ENCODE measurements around the gene SLC35E1.

The SLC35E1 gene

DNA sequence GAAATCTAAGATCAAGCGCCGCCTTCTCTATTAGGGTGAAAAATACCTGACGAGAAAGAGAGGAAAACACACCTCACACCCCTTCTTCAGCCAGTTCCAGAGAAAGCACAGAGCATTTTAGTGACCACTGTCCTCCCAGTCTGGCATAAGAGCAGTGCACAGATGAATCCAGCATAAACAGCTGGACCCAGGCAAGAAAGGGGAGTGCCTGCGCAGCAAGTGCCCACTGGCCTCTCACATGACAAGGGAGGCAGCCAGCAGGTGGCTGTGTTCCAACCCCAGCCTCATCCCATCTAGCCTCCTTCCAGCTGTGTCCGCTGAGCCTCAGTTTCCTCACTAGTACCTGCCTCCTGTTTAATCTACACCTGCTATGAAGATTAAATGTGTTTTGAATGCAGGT is 47.8 kb upstream of the SLC35E1 start:
- H3K27ac ChIP-seq (ENCODE audit: low read depth, low read length, poor library complexity, severe bottlenecking) = peak overlapping the region; percentile 56
- H3K9ac ChIP-seq (ENCODE audit: low read length) = no peak overlapping the region; the same call in 1 of the 2 replicates
- no peak overlapping the region for H2AFZ ChIP-seq (ENCODE audit: low read length)
- peaks cover 100% of the 10 kb centered on the region for H3K4me1 ChIP-seq (ENCODE audit: insufficient read depth, low read length, severe bottlenecking)
- no peak overlapping the region for H3K4me3 ChIP-seq (ENCODE audit: low read depth, low read length, poor library complexity, severe bottlenecking)
- H3K27me3 ChIP-seq (ENCODE audit: insufficient read depth, low read length) = no peaks in the 10 kb centered on the region
- H3F3A ChIP-seq (ENCODE audit: insufficient read depth, low read length) = no peaks in the 10 kb centered on the region
- H3K9me2 ChIP-seq (ENCODE audit: low read depth, low read length) = no peaks in the 10 kb centered on the region
- no peaks in the 10 kb centered on the region for H4K20me1 ChIP-seq (ENCODE audit: insufficient read depth, low read length)
- TF ChIP-seq EZH2 (IDR thresholded peaks at IDR 0.05; ENCODE audit: borderline replicate concordance, low read length) = no peak
- TF ChIP-seq CTCF (IDR thresholded peaks at IDR 0.05; ENCODE audit: low read length) = no peak
- peaks cover 99% of the 10 kb centered on the region for H3K79me2 ChIP-seq (ENCODE audit: insufficient read depth, low read length)
- peaks cover 21% of the 10 kb centered on the region; the same call in 1 of the 2 replicates for H3K36me3 ChIP-seq (ENCODE audit: insufficient read depth, low read length)
- H3K4me2 ChIP-seq (ENCODE audit: low read length) = peak overlapping the region; percentile 62; the same call in 1 of the 2 replicates
- no peaks in the 10 kb centered on the region for H3K9me3 ChIP-seq (ENCODE audit: low read length)

DNA sequence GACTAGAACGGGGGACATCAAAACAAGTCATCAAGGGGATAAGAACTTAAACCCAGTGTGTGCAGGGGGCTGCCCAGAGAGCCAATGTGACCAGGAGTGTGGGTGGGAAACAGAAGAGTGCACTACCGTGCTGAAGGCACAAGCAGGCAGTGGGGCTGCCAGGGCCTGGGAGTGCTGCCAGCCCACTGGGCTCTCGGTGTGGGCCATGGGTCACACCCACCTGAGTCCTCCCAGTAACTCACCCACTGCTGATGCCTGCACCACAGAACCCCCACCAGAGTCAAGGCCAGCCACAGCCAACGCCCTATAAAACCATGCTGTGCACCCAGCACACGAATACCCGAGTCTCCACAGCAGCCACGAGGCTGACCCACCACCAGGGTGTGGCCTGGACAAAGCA is 47.2 kb upstream of the SLC35E1 start:
- H4K20me1 ChIP-seq (ENCODE audit: insufficient read depth, low read length) = no peaks in the 10 kb centered on the region
- H3K79me2 ChIP-seq (ENCODE audit: insufficient read depth, low read length) = peaks cover 99% of the 10 kb centered on the region
- peak overlapping the region; percentile 56 for H3K27ac ChIP-seq (ENCODE audit: low read depth, low read length, poor library complexity, severe bottlenecking)
- peaks cover 17% of the 10 kb centered on the region; the same call in 1 of the 2 replicates for H3K36me3 ChIP-seq (ENCODE audit: insufficient read depth, low read length)
- no peaks in the 10 kb centered on the region for H3K27me3 ChIP-seq (ENCODE audit: insufficient read depth, low read length)
- peak overlapping the region; percentile 6 for H3K4me3 ChIP-seq (ENCODE audit: low read depth, low read length, poor library complexity, severe bottlenecking)
- H3K9ac ChIP-seq (ENCODE audit: low read length) = peak overlapping the region; percentile 6; the same call in 1 of the 2 replicates
- peak overlapping the region; percentile 62; the same call in 1 of the 2 replicates for H3K4me2 ChIP-seq (ENCODE audit: low read length)
- peaks cover 97% of the 10 kb centered on the region for H3K4me1 ChIP-seq (ENCODE audit: insufficient read depth, low read length, severe bottlenecking)
- no peaks in the 10 kb centered on the region for H3F3A ChIP-seq (ENCODE audit: insufficient read depth, low read length)
- TF ChIP-seq EZH2 (IDR thresholded peaks at IDR 0.05; ENCODE audit: borderline replicate concordance, low read length) (no peak), CTCF (IDR thresholded peaks at IDR 0.05; ENCODE audit: low read length) (no peak)
- H3K9me3 ChIP-seq (ENCODE audit: low read length) = no peaks in the 10 kb centered on the region
- no peaks in the 10 kb centered on the region for H3K9me2 ChIP-seq (ENCODE audit: low read depth, low read length)
- no peak overlapping the region for H2AFZ ChIP-seq (ENCODE audit: low read length)

GRCh38 chr19:16618248-16618647 is 46.0 kb upstream of the SLC35E1 start:
- peaks cover 90% of the 10 kb centered on the region for H3K4me1 ChIP-seq (ENCODE audit: insufficient read depth, low read length, severe bottlenecking)
- TF ChIP-seq CTCF (IDR thresholded peaks at IDR 0.05; ENCODE audit: low read length) (no peak), EZH2 (IDR thresholded peaks at IDR 0.05; ENCODE audit: borderline replicate concordance, low read length) (no peak)
- H3K36me3 ChIP-seq (ENCODE audit: insufficient read depth, low read length) = peaks cover 8% of the 10 kb centered on the region; the same call in 1 of the 2 replicates
- H3F3A ChIP-seq (ENCODE audit: insufficient read depth, low read length) = no peaks in the 10 kb centered on the region
- H3K9me3 ChIP-seq (ENCODE audit: low read length) = no peaks in the 10 kb centered on the region
- H3K4me3 ChIP-seq (ENCODE audit: low read depth, low read length, poor library complexity, severe bottlenecking) = peak overlapping the region; percentile 20
- H2AFZ ChIP-seq (ENCODE audit: low read length) = no peak overlapping the region
- no peaks in the 10 kb centered on the region for H3K9me2 ChIP-seq (ENCODE audit: low read depth, low read length)
- no peaks in the 10 kb centered on the region for H4K20me1 ChIP-seq (ENCODE audit: insufficient read depth, low read length)
- H3K27me3 ChIP-seq (ENCODE audit: insufficient read depth, low read length) = no peaks in the 10 kb centered on the region
- peak overlapping the region; percentile 44; the same call in 1 of the 2 replicates for H3K9ac ChIP-seq (ENCODE audit: low read length)
- H3K27ac ChIP-seq (ENCODE audit: low read depth, low read length, poor library complexity, severe bottlenecking) = peak overlapping the region; percentile 56
- peak overlapping the region; percentile 62 for H3K4me2 ChIP-seq (ENCODE audit: low read length)
- peaks cover 99% of the 10 kb centered on the region for H3K79me2 ChIP-seq (ENCODE audit: insufficient read depth, low read length)

Measured in OCI-LY1 (cell line).